Measurements from ENCODE around the gene OMA1. TPM values are rescaled to one million over a fixed set of nuclear protein-coding genes. Genes with fewer than 3 reads are reported as not detected.
A peak's percentile ranks its signal among the peaks of the same experiment; 100 is the strongest.

Gene OMA1
- polyA plus RNA-seq, 1 of the 3 experiments (the other 2 are of a cell fraction): 6.9 TPM

DNA sequence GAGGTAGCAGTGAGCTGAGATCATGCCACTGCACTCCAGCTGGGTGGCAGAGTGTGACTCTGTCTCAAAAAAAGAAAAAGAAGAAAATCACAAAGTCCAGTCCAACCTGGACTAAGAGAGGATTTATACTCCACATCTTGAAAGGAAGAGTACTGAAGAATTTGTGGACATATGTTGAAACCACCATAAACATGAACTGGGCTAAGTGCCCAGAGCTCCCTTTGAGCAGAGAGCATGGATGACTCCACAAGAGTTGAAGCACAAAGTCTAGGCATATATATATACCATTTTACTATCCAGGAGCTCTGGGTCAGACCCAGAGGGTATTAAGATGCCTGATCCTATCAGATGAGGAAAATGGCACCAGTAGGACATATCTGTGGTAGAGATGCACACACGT lies 86.6 kb downstream of the OMA1 start:
- WGBS (ENCODE audit: low lambda C conversion rate): 60% methylated on average over 1 of the region's 1 CpG
- TF ChIP-seq CHD2 (IDR thresholded peaks at IDR 0.05; ENCODE audit: low read length, partially characterized antibody): no peak
- TF ChIP-seq, protein P1, sequence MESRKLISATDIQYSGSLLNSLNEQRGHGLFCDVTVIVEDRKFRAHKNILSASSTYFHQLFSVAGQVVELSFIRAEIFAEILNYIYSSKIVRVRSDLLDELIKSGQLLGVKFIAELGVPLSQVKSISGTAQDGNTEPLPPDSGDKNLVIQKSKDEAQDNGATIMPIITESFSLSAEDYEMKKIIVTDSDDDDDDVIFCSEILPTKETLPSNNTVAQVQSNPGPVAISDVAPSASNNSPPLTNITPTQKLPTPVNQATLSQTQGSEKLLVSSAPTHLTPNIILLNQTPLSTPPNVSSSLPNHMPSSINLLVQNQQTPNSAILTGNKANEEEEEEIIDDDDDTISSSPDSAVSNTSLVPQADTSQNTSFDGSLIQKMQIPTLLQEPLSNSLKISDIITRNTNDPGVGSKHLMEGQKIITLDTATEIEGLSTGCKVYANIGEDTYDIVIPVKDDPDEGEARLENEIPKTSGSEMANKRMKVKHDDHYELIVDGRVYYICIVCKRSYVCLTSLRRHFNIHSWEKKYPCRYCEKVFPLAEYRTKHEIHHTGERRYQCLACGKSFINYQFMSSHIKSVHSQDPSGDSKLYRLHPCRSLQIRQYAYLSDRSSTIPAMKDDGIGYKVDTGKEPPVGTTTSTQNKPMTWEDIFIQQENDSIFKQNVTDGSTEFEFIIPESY (IDR thresholded peaks at IDR 0.05; ENCODE audit: borderline replicate concordance, low read depth): no peak
- TF ChIP-seq ELF1 (IDR thresholded peaks at IDR 0.05): no peak
- TF ChIP-seq SIN3A (IDR thresholded peaks at IDR 0.05; ENCODE audit: borderline replicate concordance, low read depth, low read length): no peak
- TF ChIP-seq, protein P2, sequence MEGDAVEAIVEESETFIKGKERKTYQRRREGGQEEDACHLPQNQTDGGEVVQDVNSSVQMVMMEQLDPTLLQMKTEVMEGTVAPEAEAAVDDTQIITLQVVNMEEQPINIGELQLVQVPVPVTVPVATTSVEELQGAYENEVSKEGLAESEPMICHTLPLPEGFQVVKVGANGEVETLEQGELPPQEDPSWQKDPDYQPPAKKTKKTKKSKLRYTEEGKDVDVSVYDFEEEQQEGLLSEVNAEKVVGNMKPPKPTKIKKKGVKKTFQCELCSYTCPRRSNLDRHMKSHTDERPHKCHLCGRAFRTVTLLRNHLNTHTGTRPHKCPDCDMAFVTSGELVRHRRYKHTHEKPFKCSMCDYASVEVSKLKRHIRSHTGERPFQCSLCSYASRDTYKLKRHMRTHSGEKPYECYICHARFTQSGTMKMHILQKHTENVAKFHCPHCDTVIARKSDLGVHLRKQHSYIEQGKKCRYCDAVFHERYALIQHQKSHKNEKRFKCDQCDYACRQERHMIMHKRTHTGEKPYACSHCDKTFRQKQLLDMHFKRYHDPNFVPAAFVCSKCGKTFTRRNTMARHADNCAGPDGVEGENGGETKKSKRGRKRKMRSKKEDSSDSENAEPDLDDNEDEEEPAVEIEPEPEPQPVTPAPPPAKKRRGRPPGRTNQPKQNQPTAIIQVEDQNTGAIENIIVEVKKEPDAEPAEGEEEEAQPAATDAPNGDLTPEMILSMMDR (IDR thresholded peaks at IDR 0.05): no peak
- Histone ChIP-seq H3K4me2 (no peak overlapping the region), H3K9me2 (no peaks in the 10 kb centered on the region), H3K9ac (no peak overlapping the region), H2AFZ (ENCODE audit: low read depth) (no peak overlapping the region), H3K4me1 (ENCODE audit: control insufficient read depth in 1 of 2, insufficient read depth in 2 of 2, low read depth in 1 of 2, low read length in 1 of 2) (peaks cover 0 to 4% of the 10 kb centered on the region in 2 experiments; a peak in 1 of 4 replicates), H3K36me3 (replicated peaks in 1 of 2; ENCODE audit: control insufficient read depth in 1 of 2, insufficient read depth in 2 of 2, low read length in 1 of 2) (no peaks in the 10 kb centered on the region), H3K9me3 (no peaks in the 10 kb centered on the region), H3K79me2 (ENCODE audit: insufficient read depth) (no peaks in the 10 kb centered on the region), H3F3A (replicated peaks; ENCODE audit: insufficient read depth) (no peaks in the 10 kb centered on the region), H3K27ac (ENCODE audit: low read depth in 2 of 2, low read length in 1 of 2) (no peak overlapping the region), H4K20me1 (ENCODE audit: insufficient read depth) (no peaks in the 10 kb centered on the region), H3K27me3 (ENCODE audit: insufficient read depth) (no peaks in the 10 kb centered on the region), H3K4me3 (ENCODE audit: low read depth in 2 of 2, low read length in 1 of 2) (no peak overlapping the region)
- ChIA-PET CTCF (no interaction called here), POLR2A (no interaction called here)
- no peak for DNase-seq

DNA sequence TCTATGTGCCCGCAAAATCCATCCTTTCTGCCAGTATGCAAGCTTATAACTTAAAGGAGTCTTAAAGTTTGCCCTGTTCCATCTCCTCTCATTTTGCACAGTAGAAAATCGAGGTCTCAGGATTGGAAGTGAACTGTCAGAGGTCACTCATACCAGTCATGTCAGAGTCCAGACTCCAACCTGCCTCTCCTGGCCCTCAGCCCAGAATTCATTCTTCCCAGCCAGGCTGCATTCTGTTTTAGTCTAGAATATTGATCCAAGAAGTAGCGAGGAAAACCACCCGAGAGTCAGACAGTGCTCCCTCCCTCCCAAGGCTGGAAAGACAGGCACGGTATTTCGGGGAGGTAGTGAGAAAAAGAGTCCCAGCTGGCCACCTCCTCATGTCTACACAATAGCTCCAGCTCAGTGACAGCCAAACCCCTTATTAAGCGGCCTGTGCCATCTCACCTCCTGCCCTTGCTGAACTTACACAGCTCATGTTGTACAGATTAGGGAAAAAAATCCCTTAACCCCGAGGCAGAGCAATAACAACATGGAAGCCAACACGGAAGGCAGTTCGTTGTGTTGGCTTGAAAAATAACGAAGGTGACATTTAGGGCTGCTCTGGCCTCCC lies 89.4 kb downstream of the OMA1 start:
- WGBS (ENCODE audit: low lambda C conversion rate): 69% methylated on average over 11 of the region's 11 CpGs
- H3K9me3 ChIP-seq: no peaks in the 10 kb centered on the region
- H3K27me3 ChIP-seq (ENCODE audit: insufficient read depth): no peaks in the 10 kb centered on the region
- H3K9me2 ChIP-seq: no peaks in the 10 kb centered on the region
- ChIA-PET CTCF (no interaction called here), POLR2A (no interaction called here)
- no peak overlapping the region for H3K4me2 ChIP-seq
- TF ChIP-seq, protein P3, sequence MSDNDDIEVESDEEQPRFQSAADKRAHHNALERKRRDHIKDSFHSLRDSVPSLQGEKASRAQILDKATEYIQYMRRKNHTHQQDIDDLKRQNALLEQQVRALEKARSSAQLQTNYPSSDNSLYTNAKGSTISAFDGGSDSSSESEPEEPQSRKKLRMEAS (IDR thresholded peaks at IDR 0.05; ENCODE audit: low read depth): no peak
- TF ChIP-seq, protein P4, sequence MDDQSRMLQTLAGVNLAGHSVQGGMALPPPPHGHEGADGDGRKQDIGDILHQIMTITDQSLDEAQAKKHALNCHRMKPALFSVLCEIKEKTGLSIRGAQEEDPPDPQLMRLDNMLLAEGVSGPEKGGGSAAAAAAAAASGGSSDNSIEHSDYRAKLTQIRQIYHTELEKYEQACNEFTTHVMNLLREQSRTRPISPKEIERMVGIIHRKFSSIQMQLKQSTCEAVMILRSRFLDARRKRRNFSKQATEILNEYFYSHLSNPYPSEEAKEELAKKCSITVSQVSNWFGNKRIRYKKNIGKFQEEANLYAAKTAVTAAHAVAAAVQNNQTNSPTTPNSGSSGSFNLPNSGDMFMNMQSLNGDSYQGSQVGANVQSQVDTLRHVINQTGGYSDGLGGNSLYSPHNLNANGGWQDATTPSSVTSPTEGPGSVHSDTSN (IDR thresholded peaks at IDR 0.05): 0 out of 2 replicates have a peak, but pooled peaks have one; percentile 12
- no peaks in the 10 kb centered on the region for H3K36me3 ChIP-seq (replicated peaks in 1 of 2; ENCODE audit: control insufficient read depth in 1 of 2, insufficient read depth in 2 of 2, low read length in 1 of 2)
- no peaks in the 10 kb centered on the region for H4K20me1 ChIP-seq (ENCODE audit: insufficient read depth)
- H3K4me1 ChIP-seq (ENCODE audit: control insufficient read depth in 1 of 2, insufficient read depth in 2 of 2, low read depth in 1 of 2, low read length in 1 of 2): peaks cover 0 to 4% of the 10 kb centered on the region in 2 experiments; a peak in 1 of 4 replicates
- H3K79me2 ChIP-seq (ENCODE audit: insufficient read depth): no peaks in the 10 kb centered on the region
- no peak overlapping the region for H3K4me3 ChIP-seq (ENCODE audit: low read depth in 2 of 2, low read length in 1 of 2)
- DNase-seq: no peak
- no peak overlapping the region for H2AFZ ChIP-seq (ENCODE audit: low read depth)
- no peak overlapping the region for H3K9ac ChIP-seq
- H3F3A ChIP-seq (replicated peaks; ENCODE audit: insufficient read depth): no peaks in the 10 kb centered on the region
- H3K27ac ChIP-seq (ENCODE audit: low read depth in 2 of 2, low read length in 1 of 2): no peak overlapping the region
